NCI-H1930 (cell line): Measurements from ENCODE around the gene HEBP2.
A peak's percentile ranks its signal among the peaks of the same experiment; 100 is the strongest.

Experiments used
- DNase-seq, 2 experiments: peaks; one replicate each; lab custom pipeline; 2025; lab: John Stamatoyannopoulos, UW

The HEBP2 gene

GRCh38 chr6:138397128-138398122 is 6.6 kb upstream of the HEBP2 start:
- no peak for DNase-seq

GRCh38 chr6:138400326-138400725 is 3.7 kb upstream of the HEBP2 start:
- no peak for DNase-seq

- no peak for DNase-seq
These were observed 1.8 kb upstream of the HEBP2 start for GRCh38 chr6:138401960-138402837.

DNA sequence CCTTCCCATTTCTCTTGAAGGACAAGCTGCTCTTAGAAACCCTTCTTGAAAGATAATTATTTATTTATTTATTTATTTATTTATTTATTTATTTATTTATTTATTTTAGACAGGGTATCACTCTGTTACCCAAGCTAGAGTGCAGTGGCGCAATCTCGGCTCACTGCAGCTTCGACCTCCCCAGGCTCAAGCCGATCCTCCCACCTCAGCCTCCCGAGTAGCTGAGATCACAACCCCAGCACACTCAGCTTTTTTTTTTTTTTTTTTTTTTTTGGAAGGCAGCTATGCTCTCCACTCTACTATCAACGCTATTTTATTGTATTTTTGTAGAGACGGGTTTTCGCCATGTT is 1.2 kb upstream of the HEBP2 start:
- no peak for DNase-seq

- DNase-seq, result peak; percentile 13 to 54
These were observed 661 bp upstream of the HEBP2 start for GRCh38 chr6:138403324-138403800.

GRCh38 chr6:138404666-138405337 is 779 bp downstream of the HEBP2 start:
- DNase-seq, result no peak

- DNase-seq, result no peak
These were observed 1.9 kb downstream of the HEBP2 start for GRCh38 chr6:138405816-138406413.

- DNase-seq, result no peak
These were observed 2.4 kb downstream of the HEBP2 start for GRCh38 chr6:138406443-138406842.

GRCh38 chr6:138410048-138410735 is 6.2 kb downstream of the HEBP2 start:
- no peak for DNase-seq

GRCh38 chr6:138410972-138411880 is 7.2 kb downstream of the HEBP2 start:
- no peak for DNase-seq

DNA sequence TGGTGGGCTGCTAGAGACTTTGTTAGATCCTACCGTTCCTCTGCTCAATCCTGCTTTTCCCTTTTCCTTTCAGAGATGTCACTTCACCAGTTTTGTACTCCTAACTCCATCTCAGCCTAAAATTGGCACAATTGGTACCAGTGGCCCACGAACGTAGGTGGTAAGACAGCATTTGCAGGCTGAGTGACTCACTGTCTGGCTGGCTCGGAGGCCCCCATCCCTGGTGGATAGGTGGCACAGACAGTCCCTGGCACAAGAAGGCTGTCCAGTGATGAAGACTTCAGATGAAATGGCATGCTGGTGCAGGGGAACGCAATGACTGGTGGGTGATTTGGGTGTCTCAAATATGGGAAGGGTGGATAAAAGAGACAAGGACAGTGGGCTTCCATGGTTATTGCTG is 11.1 kb downstream of the HEBP2 start:
- no peak for DNase-seq

DNA sequence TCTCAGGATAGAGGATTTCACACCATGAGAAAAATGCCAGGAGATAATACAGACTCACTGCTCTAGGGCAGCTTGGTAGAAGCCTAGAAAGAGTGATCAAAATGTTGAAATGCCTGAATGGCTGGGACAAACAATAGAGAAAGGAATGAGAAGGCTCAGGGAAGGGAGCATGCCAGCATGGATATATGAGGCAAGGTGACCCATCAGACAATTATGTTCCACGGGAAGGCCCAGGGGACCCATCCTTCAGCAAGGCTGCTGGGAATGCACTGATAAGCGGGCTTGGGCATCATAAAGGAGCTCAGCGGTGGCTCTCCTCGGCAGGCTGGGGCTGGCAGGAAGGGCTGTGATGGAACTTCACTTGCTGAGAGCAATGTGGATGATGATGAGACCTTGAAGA is 12.2 kb downstream of the HEBP2 start:
- no peak for DNase-seq

DNA sequence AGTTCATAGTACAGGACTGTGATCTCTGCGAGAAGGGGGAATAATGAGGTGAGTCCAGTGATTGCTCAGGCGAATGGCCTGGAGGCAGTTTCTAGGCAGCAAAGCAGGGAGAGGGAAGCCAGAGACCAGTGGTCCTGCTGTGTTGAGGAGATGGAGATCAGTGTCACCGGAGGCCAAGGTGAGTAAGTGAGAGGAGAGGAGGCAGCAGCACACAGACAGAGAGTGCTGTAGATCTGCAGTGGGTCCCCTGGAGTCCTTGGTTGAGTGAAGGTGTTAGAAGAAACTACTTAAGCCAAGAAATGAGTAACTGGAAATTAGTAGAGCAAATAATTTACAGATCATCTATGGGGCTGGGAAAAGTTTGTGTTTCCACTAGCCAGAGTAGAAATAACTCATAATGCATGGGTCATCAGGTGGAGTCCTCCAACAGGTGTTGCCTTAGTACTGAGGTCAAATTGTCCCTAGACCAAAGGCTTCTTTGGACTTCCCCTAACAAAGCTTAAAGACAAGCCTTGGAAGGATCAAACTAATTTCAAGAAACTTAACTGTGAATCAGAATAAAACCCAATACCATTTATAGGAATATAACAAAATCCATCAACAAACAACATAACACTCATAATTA is 13.6 kb downstream of the HEBP2 start:
- no peak for DNase-seq

- DNase-seq, result no peak
These were observed 14.2 kb downstream of the HEBP2 start for GRCh38 chr6:138418118-138418742.

- DNase-seq, result no peak
These were observed 15.7 kb downstream of the HEBP2 start for GRCh38 chr6:138419766-138420165.

- DNase-seq, result no peak
These were observed 16.3 kb downstream of the HEBP2 start for GRCh38 chr6:138420356-138420755.

GRCh38 chr6:138421089-138421488 is 17.1 kb downstream of the HEBP2 start:
- DNase-seq, result no peak

- DNase-seq, result no peak
These were observed 17.6 kb downstream of the HEBP2 start for GRCh38 chr6:138421608-138422007.

DNA sequence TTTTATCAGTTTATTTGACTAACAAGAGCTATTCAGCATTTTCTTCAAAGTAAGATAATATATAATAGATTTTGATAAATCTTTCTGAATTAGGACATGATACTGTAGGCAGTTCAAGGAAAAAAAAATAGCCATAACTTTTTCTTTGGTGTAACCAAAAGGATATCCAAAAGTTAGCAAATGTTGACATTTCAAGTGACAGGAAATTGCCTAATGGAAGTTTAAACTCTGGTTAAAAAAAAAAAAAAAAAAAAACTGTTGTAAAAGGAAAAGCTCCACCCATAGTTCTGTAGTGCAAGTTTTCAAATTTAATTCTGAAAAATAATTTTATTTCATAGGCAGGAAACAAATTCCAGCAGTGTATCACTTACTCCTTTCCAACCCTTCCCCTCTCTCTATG is 18.8 kb downstream of the HEBP2 start:
- DNase-seq, result no peak
